ENCODE measurements around the gene GHITM.
"Not testable (repeated sequence)": the region's sequence is repeated elsewhere in the genome, so short reads cannot be mapped to it uniquely, and the experiment has no call there.

GRCh38 chr10:84113468-84113867 lies 25.8 kb upstream of the GHITM start:
- not testable (repeated sequence) for TF ChIP-seq CTCF, POLR2A (IDR thresholded peaks at IDR 0.05)

All from esophagus squamous epithelium (tissue), 4 donors.